Dermis blood vessel endothelial cell (primary cell): ENCODE results near the gene TAOK1. TPM values are rescaled to one million over a fixed set of nuclear protein-coding genes. Genes with fewer than 3 reads are reported as not detected.
A peak's percentile ranks its signal among the peaks of the same experiment; 100 is the strongest.
"Not testable (repeated sequence)": the region's sequence is repeated elsewhere in the genome, so short reads cannot be mapped to it uniquely, and the experiment has no call there.

Experiments
- DNase-seq: peaks from one replicate; pipeline ENCODE4 v3.0.0; 2010
- total RNA-seq: library from RNA; depleted of rRNA; stranded (reverse); fragments of >200 nt; gene quantifications from 2 replicates; pipeline ENCODE4 v1.2.3, GENCODE V29; 2014

TAOK1 gene
- total RNA-seq, 1 donor from 2014 or later, result 67.6 TPM

DNA sequence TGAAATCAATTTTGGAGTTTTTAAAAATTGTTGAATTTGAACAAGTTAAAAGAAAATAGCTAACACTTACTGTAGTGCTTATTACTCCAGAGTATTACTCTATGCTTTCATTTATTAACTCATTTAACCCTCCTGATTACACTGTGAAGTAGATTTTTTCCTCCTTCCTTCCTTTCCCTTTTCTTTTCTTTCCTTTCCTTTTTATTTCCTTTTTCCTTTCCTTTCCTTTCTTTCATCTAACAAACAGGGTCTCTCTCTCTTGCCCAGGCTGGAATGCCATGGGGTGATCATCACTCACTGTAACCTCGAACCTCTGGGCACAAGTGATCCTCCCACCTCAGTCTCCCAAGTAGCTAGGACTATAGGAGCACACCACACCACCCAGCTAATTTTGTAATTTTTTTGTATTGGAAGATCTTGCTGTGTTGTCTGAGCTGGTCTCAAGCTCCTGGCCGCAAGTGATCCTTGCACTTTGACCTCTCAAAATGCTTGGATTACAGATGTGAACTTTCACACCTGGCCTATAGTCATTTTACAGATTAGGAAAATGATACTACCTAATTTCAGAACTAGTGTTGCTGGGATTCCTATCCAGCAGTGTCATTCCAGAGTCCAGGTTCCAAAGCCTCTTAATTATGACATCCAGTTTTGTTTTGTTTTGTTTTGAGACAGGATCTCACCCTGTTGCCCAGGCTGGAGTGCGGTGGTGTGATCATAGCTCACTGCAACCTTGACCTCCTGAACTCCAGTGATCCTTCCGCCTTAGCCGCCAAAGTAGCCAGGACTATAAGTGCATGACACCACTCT is 59.9 kb downstream of the TAOK1 start:
- no peak for DNase-seq

DNA sequence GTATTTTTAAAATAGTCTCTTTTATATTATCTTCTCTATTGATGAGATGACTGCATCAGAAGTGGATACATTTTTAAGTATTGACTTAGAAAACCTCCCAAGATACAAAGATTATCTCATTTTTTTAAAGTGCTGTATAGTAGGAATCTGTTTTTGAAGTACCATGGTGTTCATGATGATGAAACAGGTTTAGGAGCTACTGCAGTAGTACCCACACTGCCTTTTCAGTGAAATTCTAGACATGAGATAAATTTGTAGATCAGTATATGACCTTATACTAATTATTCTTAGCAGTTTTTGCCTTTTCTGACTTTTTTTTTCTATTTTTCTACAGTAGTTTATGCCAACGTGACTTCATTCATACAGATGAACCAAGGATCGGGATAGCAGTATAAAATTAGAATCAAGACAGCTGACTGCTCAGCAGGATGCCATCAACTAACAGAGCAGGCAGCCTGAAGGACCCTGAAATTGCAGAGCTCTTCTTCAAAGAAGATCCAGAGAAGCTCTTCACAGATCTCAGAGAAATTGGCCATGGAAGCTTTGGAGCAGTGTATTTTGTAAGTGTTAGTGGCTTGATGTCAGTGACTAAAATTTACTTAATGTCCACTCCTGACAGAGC is 61.1 kb downstream of the TAOK1 start:
- no peak for DNase-seq

DNA sequence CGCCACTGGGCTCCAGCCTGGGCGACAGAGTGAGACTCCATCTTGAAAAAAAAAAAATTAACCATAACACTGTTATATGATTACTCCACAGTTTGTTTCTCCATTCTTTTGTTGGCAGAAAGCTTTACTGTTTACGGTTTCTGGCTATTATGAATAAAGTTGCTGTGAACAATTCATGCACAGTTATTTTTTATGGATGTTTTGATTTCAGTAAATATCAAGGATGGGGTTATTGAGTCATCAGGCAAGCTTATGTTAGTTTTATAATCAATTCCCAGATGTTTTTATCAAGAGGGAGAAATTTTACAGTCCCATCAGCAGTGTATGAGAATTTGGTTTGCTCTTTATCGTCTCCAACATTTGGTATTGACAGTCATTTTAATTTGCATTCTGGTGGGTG is 67.9 kb downstream of the TAOK1 start:
- DNase-seq, result no peak

DNA sequence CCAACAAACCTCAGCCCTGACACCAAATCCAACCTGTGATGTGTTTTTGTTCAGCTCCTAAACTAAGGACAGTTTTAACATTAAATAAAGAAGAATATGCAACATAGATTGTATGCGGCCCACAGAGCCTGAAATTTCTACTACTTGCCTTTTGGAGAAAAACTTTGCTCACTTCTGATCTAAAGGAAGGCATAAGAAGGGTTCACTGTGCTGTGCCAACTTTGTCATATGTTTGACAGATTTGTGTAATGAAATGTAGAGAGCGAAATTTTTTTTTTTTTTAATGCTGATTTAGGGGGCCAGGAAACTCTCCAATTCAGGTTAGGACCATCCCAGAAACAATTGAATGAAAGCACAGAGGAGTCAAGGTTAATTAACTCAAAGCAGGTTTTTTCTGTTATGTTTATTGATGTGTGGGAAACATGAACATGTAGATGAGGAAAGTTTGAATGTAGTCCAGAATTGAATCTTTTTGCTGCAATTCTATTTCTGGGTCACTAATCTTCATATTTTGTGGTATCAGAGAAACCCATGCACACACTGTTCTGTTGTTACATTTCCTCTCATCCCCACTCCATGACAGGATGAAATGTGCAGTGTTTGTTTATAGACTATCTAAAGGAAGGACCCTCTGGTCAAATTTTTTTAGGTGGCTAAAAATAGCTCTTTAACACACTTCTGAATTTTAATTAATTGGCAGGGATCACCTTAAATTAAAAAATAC is 71.5 kb downstream of the TAOK1 start:
- DNase-seq, result no peak

DNA sequence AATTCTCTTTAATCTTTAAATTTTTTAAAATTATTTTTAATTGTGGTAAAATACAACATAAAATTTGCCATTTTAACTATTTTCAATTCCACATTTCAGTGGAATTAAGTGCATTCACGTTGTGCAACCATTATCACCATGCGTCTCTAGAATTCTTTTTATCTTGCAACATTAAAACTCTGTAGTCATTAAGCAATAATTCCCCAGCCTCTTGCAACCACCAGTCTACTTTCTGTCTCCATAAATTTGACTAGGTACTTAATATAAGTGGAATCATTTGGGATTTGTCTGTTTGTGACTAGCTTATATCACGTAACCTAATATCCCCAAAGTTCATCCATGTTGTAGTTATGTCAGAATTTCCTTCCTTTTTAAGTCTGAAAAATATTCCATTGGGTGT is 79.1 kb downstream of the TAOK1 start:
- DNase-seq, result no peak

DNA sequence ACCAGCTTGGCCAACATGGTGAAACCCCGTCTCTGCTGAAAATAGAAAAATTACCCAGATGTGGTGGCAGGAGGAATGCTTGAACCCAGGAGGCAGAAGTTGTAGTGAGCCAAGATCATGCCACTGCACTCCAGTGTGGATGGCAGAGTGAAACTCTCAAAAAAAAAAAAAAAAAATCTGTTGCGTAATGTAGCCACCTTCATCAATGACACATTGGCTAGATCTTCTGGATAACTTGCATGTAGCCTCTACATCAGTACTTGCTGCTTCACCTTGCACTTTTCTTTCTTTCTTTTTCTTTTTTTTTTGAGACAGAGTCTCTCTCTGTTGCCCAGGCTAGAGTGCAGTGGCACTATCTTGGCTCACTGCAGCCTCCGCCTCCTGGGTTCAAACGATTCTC is 83.3 kb downstream of the TAOK1 start:
- DNase-seq, result not testable (repeated sequence)

DNA sequence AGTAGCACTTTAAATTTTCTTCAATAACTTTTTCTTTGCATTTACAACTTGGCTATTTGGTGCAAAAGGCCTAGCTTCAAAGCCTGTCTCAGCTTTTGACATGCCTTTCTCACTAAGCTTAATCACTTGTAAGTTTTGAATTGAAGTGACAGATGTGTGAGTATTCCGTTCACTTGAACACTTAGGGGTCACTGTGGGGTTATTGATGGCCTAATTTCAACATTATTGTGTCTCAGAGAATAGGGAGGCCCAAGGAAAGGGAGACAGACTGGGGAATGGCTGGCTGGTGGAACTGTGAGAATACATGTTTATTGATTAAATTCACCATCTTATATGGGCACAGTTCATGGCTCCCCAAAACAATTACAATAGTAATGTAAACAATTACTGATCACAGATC is 84.1 kb downstream of the TAOK1 start:
- no peak for DNase-seq

DNA sequence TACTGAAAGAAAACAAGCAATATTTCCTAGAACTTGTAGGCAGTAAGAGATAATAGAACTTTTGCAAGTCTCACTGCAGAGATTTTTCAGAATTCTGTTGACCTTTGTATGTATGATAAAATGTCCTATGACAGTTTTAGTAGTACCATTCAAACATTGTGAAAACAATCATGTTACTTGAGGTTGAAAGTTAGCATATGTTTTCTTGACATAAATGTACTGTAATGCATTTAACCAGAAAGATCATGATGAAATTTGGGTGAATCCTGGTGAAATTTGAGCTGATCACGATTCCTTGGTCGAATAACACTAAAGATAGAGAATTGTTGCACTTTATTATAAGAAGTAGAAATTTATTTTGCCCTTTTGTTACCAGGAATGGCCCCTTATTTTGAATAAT is 85.7 kb downstream of the TAOK1 start:
- DNase-seq, result no peak

DNA sequence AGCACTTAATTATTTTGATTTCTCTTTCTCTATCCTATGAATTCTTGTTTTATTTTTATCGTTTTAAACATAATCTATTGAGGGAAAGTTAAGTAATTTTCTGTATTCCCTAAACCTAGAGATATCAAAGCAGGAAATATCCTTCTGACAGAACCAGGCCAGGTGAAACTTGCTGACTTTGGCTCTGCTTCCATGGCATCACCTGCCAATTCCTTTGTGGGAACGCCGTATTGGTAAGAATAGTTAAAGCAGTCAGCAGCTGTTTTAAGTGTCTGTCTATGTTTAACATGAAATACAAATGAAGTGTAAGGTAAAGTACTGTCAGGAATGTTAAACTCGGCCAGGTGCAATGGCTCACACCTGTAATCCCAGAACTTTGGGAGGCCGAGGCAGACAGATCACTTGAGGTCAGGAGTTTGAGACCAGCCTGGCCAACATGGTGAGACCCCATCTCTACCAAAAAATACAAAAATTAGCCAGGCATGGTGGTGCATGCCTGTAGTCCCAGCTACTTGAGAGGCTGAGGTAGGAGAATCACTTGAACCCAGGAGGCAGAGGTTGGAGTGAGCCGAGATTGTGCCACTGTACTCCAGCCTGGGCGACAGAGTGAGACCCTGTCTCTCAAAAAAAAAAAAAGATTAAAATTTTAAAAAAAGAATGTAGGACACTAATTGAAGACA is 90.2 kb downstream of the TAOK1 start:
- DNase-seq, result not testable (repeated sequence)

DNA sequence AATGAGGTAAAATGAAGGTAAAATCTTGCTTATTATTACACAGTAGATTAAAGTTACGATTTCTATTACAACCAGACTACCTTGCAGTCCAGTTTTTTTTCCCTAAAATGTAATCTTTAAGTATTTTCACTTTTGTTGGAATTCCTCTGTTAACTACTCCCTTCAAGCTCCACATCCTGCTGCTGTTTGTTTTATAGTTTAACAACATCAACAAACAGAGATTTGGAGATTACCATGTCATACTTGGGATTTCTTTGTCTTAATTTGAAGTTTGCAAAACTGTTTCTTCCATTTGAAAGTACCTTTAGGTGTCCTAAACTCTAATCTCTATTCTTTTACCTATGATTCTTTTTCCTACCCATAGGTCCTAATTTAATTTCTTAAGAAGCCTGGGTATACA is 93.3 kb downstream of the TAOK1 start:
- DNase-seq, result no peak

DNA sequence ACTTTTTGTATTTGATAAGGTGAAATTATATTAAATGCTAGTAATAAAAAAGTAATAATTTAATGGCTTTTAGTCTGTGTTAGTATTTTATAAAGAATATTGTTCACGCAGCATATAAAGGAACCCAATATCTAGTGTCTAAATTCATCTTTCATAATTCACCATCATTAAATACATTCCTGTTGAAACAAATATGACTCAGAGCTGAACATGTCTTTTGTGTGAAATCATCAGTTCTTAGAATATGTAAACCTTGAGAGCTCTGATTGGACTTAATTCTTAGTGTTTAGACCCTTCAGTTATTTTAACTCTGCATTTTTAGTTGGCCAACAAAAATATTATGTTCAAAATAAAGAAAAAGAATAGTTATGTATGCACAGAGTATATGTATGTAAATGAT is 104.8 kb downstream of the TAOK1 start:
- no peak for DNase-seq

DNA sequence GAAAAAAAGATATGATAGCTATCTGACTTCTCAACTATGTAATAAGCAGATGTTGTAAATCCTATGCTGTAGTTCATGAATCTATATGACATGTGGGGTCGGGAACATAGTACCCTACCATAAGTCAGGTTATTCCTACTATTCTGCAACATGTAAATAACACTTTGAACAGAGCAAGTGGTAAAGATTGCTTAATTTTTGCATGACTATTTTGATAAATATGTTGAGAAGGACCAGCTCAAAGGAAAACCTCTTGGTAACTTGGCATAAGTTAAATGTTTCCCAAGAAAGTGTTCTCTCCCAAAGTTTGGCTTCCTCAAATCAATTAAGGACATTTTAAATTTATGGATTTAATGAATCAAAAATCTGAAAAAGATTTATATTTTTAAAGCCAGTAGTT is 114.5 kb downstream of the TAOK1 start:
- no peak for DNase-seq

DNA sequence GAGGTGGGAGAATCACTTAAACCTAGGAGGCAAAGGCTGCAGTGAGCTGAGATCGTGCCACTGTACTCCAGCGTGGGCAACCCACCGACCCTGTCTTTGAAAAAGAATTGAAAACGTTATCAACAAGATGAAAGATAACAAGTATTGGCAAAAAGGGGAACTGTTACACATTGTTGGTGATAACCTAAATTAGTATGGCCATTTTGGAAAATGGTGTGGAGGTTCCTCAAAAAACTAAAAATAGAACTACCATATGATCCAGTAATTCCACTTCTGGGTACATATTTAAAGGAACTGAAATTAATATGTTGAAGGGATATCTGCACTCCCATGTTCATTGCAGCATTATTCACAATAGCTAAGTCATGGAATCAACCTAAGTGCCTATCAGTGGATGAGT is 115.7 kb downstream of the TAOK1 start:
- no peak for DNase-seq

DNA sequence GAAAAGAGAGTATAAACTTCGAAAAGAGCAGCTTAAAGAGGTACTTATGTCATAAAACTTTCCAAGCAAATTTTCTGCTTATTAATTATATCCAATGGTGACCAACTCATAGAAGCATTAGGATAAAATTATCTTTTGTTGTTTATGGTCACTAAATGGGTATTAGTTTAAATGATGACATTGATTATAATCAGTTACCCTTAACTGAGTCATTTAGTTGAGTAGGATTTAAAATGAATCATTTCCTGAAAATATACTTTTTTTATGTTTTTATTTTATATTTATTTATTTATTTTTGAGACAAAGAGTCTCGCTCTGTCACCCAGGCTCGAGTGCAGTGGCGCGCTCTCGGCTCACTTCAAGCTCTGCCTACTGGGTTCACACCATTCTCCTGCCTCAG is 120.8 kb downstream of the TAOK1 start:
- DNase-seq, result peak; percentile 17

DNA sequence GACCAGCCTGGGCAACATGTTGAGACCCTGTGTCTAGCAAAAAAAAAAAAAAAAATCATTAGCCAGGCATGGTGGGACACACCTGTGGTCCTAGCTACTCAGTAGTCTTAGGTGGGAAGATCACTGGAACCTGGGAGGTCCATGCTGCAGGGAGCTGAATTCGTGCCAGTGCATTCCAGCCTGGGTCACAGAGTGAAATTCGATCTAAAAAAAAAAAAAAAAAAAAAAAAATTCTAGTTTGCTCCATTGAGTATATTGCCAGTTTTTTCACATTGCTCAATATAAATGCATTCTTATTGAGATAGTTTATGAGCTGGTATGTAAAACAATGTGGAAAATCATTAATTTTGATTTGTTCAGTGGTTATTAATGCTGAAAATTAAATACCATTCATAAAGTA is 124.6 kb downstream of the TAOK1 start:
- no peak for DNase-seq

DNA sequence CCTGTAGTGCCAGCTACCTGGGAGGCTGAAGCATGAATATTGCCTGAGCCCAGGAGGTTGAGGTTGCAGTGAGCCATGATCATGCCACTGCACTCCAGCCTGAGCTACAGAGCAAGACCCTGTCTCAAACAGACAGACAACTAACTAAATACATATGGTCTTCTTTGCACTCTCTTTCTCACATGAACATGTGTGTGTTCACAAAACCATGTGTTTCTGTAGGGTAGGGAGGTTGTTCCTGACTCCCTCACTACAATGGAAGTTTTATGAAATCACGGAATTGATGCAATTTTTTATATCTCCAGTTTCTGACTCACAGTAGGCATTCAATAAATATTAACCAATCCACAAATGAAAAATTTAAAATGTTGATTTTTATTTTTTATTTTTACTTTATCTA is 128.2 kb downstream of the TAOK1 start:
- DNase-seq, result no peak

DNA sequence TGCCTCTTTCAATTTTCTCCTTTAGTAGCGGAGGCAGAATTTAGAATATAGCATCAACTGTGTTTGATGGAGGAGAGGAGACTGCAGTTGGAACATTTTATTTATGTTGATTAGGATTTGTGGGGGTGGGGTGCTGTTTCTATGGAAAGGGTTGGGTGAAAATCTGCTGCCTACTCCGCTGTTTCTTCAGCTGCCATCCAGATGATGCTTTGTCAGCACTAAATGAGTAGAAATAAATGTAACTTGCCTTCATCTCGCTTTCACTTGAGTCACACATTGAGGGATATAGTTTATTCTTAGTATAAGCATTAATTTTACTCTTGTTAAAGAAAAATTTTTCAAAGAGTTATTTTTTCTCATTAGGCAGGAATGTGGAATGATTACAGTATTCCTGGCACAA is 134.5 kb downstream of the TAOK1 start:
- no peak for DNase-seq

DNA sequence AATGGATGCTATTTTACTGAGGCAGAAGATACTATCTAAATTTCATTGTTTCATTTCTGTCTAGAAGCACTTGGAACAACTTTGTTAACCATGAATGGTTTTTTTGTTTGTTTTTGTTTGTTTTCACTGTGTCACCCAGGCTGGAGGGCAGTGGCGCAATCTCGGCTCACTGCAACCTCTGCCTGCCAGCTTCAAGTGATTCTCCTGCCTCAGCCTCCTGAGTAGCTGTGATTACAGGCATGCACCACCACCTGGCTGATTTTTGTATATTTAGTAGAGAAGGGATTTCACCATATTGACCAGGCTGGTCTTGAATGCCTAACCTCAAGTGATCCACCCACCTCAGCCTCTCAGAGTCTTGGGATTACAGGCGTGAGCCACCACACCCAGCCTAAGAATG is 136.2 kb downstream of the TAOK1 start:
- no peak for DNase-seq

DNA sequence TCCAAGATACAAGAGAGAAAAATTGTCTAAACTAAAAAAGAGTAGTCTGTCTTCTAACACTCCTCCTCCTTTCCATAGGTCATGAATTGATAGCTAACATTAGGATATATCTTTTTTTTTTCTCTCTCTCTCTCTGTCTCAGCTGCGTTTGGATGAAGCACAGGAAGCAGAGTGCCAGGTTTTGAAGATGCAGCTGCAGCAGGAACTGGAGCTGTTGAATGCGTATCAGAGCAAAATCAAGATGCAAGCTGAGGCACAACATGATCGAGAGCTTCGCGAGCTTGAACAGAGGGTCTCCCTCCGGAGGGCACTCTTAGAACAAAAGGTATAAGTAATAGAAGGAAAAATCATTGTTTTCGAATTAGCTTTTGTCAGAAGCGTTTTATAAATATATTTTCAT is 143.8 kb downstream of the TAOK1 start:
- DNase-seq, result no peak

DNA sequence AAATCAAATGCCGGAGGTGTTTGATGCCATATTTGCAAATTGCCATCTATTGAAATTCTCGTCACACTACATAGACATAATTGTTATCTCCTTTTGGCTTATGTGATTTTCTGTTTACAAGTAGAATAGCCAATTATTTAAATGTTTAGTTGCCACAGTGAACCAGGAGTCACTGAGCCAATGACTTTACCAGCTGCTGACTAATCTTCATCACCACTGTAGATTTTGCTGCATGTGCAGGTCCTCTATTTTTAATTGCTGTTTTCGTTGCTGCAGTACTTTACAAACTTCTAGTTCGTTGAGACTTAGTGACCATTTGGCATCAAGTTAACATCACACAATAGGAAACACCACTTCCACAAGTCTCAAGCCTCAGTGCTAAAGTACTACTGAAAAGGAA is 153.9 kb downstream of the TAOK1 start:
- DNase-seq, result no peak

DNA sequence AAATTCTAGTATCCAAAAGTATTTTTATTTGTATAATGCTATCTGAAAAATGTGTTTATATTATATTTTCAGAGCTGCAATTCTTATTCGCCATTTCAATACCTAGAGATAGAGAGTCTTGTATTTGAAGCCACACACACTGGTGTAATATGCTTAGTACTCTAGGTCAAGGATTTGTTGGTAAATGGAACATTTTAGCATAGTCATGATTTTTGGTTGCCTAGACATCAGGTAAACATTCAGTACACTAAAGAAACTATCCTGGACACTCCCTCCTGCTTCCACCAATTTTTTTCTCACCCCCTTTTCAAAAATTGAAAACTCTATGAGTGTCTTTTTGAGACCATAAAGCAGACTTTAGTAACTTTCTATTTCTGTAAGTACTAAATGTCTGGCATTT is 155.9 kb downstream of the TAOK1 start:
- DNase-seq, result no peak

DNA sequence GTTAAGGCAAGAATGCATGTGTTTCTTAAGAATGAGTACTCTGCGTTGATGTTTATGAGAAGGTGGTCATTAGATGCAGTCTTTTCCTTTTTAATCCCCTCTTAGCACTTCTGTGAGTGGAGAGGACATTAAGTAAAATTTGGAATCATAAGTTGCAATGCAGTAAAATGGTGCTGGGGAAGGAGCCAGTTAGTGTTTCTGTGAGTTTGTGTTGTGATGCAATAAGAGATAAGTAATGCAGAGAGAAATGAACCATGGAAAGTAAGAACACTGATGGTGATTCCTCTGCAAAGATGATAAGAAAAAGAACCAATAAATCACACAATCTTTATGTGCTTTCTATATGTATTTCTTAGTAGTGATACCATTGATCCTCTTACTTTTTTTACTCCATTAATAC is 156.7 kb downstream of the TAOK1 start:
- no peak for DNase-seq

DNA sequence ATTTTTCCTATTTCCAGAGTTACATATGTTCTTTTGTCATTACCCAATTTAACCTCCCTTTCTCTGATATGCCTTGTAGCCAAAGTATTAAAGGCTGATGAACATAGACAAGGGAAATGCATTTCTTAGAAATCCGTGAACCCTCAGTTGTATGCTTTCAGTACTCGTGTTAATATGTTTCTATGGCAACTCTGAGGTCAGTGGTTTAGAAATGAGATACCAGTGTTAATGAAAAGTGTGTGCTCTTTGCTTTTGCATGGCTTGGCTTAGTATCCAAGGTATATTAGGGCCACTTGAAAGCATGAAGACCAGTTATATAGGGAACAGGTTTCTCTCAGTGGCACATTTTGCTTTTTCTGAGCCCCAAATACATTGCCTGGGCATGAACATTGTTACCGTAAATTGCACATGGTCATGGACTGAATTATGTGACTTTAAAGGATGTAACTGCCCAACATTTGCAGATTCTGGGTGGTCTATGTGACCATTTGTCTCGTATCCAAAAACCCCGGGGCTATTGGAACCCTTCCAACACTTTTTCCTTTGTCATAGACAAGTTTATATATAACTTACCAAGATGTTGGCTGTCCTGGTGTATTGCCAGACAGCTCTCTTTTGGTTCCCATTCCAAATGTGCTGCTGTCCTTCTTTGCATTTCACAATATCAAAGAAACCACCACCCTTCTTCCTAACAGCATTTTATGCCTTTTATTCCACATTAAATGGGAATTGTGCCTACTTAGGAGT is 159.2 kb downstream of the TAOK1 start:
- DNase-seq, result no peak
